ENCODE data around the gene SCLT1. TPM values are rescaled to one million over a fixed set of nuclear protein-coding genes. Genes with fewer than 3 reads are reported as not detected.

The SCLT1 gene
- total and polyA plus RNA-seq, 2 of the 13 experiments (the other 11 are each of a cell fraction or from before 2014, with no cell fraction given), result 1.5 to 8.7 TPM

DNA sequence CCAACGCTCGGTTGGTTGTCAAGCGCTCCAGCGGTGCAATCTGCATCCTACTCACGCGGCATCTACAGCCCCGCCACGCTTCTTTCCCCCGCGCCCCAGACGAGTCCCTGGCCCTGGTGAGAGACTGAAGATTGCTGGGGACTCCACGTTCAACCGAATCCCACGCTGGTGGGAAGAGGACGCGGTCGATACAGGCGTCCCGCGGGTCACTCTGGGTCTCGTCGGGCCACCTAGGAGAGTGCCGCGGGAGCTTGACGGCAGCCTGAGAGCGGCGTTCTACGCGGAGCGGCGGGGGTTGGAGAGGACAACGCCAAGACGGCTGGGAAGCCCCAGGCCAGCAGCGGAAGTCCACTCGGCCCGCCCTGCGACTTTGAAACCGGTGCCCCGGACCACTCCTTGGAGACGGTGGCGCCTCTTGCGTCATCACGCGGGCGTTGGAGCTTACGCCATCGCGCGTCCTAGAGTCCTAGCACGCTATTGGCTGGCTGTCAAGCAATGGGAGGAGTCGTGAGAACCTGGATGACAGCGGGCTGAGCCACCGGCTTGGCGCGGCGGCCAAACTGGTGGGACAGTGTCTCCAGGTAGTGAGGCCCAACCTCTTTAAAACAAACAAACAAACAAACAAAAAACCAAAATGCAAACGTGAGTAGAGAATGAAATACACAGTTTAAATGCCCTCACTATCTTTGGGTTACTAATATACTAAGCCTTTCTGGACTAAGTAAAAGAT lies at the start of gene SCLT1 (continued):
- TF ChIP-seq, protein P1, sequence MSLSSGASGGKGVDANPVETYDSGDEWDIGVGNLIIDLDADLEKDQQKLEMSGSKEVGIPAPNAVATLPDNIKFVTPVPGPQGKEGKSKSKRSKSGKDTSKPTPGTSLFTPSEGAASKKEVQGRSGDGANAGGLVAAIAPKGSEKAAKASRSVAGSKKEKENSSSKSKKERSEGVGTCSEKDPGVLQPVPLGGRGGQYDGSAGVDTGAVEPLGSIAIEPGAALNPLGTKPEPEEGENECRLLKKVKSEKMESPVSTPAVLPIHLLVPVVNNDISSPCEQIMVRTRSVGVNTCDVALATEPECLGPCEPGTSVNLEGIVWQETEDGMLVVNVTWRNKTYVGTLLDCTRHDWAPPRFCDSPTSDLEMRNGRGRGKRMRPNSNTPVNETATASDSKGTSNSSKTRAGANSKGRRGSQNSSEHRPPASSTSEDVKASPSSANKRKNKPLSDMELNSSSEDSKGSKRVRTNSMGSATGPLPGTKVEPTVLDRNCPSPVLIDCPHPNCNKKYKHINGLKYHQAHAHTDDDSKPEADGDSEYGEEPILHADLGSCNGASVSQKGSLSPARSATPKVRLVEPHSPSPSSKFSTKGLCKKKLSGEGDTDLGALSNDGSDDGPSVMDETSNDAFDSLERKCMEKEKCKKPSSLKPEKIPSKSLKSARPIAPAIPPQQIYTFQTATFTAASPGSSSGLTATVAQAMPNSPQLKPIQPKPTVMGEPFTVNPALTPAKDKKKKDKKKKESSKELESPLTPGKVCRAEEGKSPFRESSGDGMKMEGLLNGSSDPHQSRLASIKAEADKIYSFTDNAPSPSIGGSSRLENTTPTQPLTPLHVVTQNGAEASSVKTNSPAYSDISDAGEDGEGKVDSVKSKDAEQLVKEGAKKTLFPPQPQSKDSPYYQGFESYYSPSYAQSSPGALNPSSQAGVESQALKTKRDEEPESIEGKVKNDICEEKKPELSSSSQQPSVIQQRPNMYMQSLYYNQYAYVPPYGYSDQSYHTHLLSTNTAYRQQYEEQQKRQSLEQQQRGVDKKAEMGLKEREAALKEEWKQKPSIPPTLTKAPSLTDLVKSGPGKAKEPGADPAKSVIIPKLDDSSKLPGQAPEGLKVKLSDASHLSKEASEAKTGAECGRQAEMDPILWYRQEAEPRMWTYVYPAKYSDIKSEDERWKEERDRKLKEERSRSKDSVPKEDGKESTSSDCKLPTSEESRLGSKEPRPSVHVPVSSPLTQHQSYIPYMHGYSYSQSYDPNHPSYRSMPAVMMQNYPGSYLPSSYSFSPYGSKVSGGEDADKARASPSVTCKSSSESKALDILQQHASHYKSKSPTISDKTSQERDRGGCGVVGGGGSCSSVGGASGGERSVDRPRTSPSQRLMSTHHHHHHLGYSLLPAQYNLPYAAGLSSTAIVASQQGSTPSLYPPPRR (CRISPR knock-in tag; IDR thresholded peaks at IDR 0.05; ENCODE audit: borderline replicate concordance), result peak; percentile 63; the same call in 1 of the 2 replicates
- TF ChIP-seq ZNF577 (CRISPR knock-in tag; IDR thresholded peaks at IDR 0.05; ENCODE audit: borderline replicate concordance, low read depth) (no peak), ARHGAP35 (CRISPR knock-in tag; IDR thresholded peaks at IDR 0.05; ENCODE audit: borderline replicate concordance) (no peak; the same call in 1 of the 2 replicates)

DNA sequence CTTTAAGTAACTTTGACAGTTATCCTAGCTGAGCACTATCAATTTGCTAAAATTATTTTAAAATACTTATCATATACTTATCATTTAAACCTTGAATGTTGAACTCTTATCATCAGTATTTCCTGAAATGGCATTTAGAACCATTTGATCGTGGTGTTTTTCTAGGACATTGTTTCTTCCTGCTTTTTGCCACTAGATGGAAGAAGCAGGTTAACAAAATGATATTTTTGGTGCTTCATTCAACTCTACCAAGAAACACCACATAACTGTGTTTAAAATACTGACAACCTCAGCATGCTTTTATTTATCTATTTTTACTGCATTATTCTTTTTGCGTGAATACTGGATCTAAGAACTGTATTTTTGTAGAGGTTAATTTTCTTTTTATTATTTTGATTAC lies 47.2 kb upstream of the SCLT1 start:
- no TSS peak for BruUV-seq (replicated peaks)
- no peak overlapping the region for H2AFZ ChIP-seq (ENCODE audit: low read length)
- no peak overlapping the region for H3K9ac ChIP-seq (ENCODE audit: insufficient read depth, low read depth, low read length)
- in situ Hi-C loops (cut with HindIII; ENCODE audit: extremely low pct_ligation_motif_present, low pct_unique_long_range_greater_than_20kb), result no loop called here
- peaks cover 0 to 9% of the 10 kb centered on the region in 2 experiments; a peak in 2 of 5 replicates for H3K27me3 ChIP-seq (ENCODE audit: control insufficient read depth in 1 of 2, insufficient read depth in 2 of 2, low read length in 2 of 2)
- H3K4me1 ChIP-seq (ENCODE audit: insufficient read depth, low read length), result no peaks in the 10 kb centered on the region
- no peaks in the 10 kb centered on the region for H4K20me1 ChIP-seq (ENCODE audit: insufficient read depth, low read length)
- FAIRE-seq (no peak), DNase-seq (ENCODE audit: low spot score) (no peak), ATAC-seq (no peak)
- ChIA-PET CTCF (ENCODE audit: low intra/inter-chr PET ratio, low total read pairs) (no interaction called here), POLR2A (no interaction called here)
- H3K4me2 ChIP-seq (ENCODE audit: low read depth, low read length), result no peak overlapping the region
- no peaks in the 10 kb centered on the region for H3K79me2 ChIP-seq (ENCODE audit: insufficient read depth, low read length)
- no peak for TF ChIP-seq SALL2 (CRISPR knock-in tag; IDR thresholded peaks at IDR 0.05)
- no peak for TF ChIP-seq PHF20 (CRISPR knock-in tag; IDR thresholded peaks at IDR 0.05)
- TF ChIP-seq, protein P2, sequence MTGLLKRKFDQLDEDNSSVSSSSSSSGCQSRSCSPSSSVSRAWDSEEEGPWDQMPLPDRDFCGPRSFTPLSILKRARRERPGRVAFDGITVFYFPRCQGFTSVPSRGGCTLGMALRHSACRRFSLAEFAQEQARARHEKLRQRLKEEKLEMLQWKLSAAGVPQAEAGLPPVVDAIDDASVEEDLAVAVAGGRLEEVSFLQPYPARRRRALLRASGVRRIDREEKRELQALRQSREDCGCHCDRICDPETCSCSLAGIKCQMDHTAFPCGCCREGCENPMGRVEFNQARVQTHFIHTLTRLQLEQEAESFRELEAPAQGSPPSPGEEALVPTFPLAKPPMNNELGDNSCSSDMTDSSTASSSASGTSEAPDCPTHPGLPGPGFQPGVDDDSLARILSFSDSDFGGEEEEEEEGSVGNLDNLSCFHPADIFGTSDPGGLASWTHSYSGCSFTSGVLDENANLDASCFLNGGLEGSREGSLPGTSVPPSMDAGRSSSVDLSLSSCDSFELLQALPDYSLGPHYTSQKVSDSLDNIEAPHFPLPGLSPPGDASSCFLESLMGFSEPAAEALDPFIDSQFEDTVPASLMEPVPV (CRISPR knock-in tag; IDR thresholded peaks at IDR 0.05), result no peak
- TF ChIP-seq ZNF558 (CRISPR knock-in tag; IDR thresholded peaks at IDR 0.05; ENCODE audit: borderline replicate concordance), result no peak
- TF ChIP-seq FOXK2 (IDR thresholded peaks at IDR 0.05), result no peak
- no peak for TF ChIP-seq FOXM1 (CRISPR knock-in tag; IDR thresholded peaks at IDR 0.05)
- TF ChIP-seq, protein P3, sequence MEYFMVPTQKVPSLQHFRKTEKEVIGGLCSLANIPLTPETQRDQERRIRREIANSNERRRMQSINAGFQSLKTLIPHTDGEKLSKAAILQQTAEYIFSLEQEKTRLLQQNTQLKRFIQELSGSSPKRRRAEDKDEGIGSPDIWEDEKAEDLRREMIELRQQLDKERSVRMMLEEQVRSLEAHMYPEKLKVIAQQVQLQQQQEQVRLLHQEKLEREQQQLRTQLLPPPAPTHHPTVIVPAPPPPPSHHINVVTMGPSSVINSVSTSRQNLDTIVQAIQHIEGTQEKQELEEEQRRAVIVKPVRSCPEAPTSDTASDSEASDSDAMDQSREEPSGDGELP (IDR thresholded peaks at IDR 0.05; ENCODE audit: borderline replicate concordance, low read depth), result no peak
- TF ChIP-seq AKAP8 (CRISPR knock-in tag; IDR thresholded peaks at IDR 0.05), result no peak
- TF ChIP-seq ZSCAN20 (CRISPR knock-in tag; IDR thresholded peaks at IDR 0.05; ENCODE audit: borderline replicate concordance), result no peak
- TF ChIP-seq, protein P4, sequence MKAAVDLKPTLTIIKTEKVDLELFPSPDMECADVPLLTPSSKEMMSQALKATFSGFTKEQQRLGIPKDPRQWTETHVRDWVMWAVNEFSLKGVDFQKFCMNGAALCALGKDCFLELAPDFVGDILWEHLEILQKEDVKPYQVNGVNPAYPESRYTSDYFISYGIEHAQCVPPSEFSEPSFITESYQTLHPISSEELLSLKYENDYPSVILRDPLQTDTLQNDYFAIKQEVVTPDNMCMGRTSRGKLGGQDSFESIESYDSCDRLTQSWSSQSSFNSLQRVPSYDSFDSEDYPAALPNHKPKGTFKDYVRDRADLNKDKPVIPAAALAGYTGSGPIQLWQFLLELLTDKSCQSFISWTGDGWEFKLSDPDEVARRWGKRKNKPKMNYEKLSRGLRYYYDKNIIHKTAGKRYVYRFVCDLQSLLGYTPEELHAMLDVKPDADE (CRISPR knock-in tag; IDR thresholded peaks at IDR 0.05), result no peak
- TF ChIP-seq HDAC6 (IDR thresholded peaks at IDR 0.05; ENCODE audit: low read depth, low read length), result no peak
- no peaks in the 10 kb centered on the region for H3K36me3 ChIP-seq (replicated peaks in 1 of 2; ENCODE audit: control insufficient read depth in 1 of 2, insufficient read depth in 2 of 2, low read length in 2 of 2)
- 14% methylated on average over 2 of the region's 2 CpGs for WGBS (ENCODE audit: low lambda C conversion rate)
- no peaks in the 10 kb centered on the region for H3K9me3 ChIP-seq (ENCODE audit: low read length)
- intact Hi-C loops (cut with micrococcal nuclease; ENCODE audit: unreplicated experiment), result no loop called here
- H3K27ac ChIP-seq (ENCODE audit: extremely low read length, insufficient read depth, low read length), result no peak overlapping the region
- H3K4me3 ChIP-seq (replicated peaks in 1 of 3; ENCODE audit: insufficient read depth in 1 of 3, low read depth in 2 of 3, low read length in 3 of 3), result no peak overlapping the region

Data from HepG2 (cell line).